Tibial nerve (tissue), 4 donors: ENCODE measurements around the gene AURKAIP1. TPM values are rescaled to one million over a fixed set of nuclear protein-coding genes. Genes with fewer than 3 reads are reported as not detected.

ENCODE experiments used
- DNase-seq, 2 donors: peaks; one replicate each; pipeline ENCODE4 v3.0.0-alpha.2; 2019; ENCODE audit warnings: low spot score in 2 of 2
- H3K27ac ChIP-seq, 4 donors: fragments of 200-600 bp; sonication (generic) in 3 of 4; one replicate each; pipeline ENCODE4 v1.5.1; 2017 to 2019; ENCODE audit warnings: mild to moderate bottlenecking in 1 of 4
- H3K27me3 ChIP-seq, 2 donors: fragments of 200-600 bp; sonication (generic) in 1 of 2; one replicate each; pipeline versions ENCODE4 v1.5.1 to v1.6.0; 2017 to 2019
- H3K36me3 ChIP-seq, 3 donors: fragments of 200-600 bp; sonication (generic); one replicate each; pipeline ENCODE4 v1.5.1; 2018 to 2019
- H3K4me1 ChIP-seq, 4 donors: fragments of 200-600 bp; sonication (generic) in 3 of 4; one replicate each; pipeline ENCODE4 v1.5.1; 2017 to 2019
- H3K4me3 ChIP-seq, 4 donors: fragments of 200-600 bp; sonication (generic) in 3 of 4; one replicate each; pipeline ENCODE4 v1.5.1; 2017 to 2019; ENCODE audit warnings: mild to moderate bottlenecking in 1 of 4, moderate library complexity in 1 of 4
- H3K9me3 ChIP-seq, 4 donors: fragments of 200-600 bp; sonication (generic) in 3 of 4; one replicate each; pipeline ENCODE4 v1.5.1; 2017 to 2019
- EP300 ChIP-seq, 2 donors: sonication (generic); formaldehyde crosslinking; IDR thresholded peaks; one replicate each; pipeline ENCODE4 v1.6.1; 2017; ENCODE audit warnings: antibody characterized with exemption in 2 of 2, mild to moderate bottlenecking in 1 of 2
- POLR2A ChIP-seq, 2 donors: fragments of 450-650 bp; IDR thresholded peaks; one replicate each; pipeline ENCODE4 v1.6.1; 2017; ENCODE audit warnings: antibody characterized with exemption in 2 of 2, mild to moderate bottlenecking in 2 of 2, moderate library complexity in 2 of 2
- WGBS, 2 donors: methylation state at CpG; one replicate each; pipeline ENCODE4 v1.1.5; 2018; 5-methylcytosine and 5-hydroxymethylcytosine counted together
- total RNA-seq, 4 donors: library from RNA; depleted of rRNA; stranded (reverse); fragments of >200 nt; gene quantifications; one replicate each; pipeline ENCODE4 v1.1.0, GENCODE V29; 2016
- TF ChIP-seq, protein P1 (sequence below), 5 experiments: fragments of 200-600 bp in 3 of 5; fragments of 450-650 bp in 2 of 5; sonication (generic) in 3 of 5; IDR thresholded peaks; one replicate each; pipeline ENCODE4 v1.5.1; 2016 to 2019; ENCODE audit warnings: antibody characterized with exemption in 5 of 5, mild to moderate bottlenecking in 3 of 5, moderate library complexity in 2 of 5

Gene AURKAIP1
- total RNA-seq, 4 donors from 2014 or later: 63.9 to 128 (median 105) TPM

- 59 to 67% methylated on average over 6 to 10 of the region's 10 CpGs for WGBS, 2 donors
- H3K27ac ChIP-seq: peak overlapping the region; percentile 20 to 91 (median 82)
Measured at GRCh38 chr1:1347026-1347595, 27.9 kb downstream of the AURKAIP1 start.

GRCh38 chr1:1346501-1346890, 28.5 kb downstream of the AURKAIP1 start:
- Histone ChIP-seq H3K9me3 (no peaks in the 10 kb centered on the region), H3K36me3 (peaks cover 0 to 8% (median 0%) of the 10 kb centered on the region in 3 donors), H3K4me3 (peak overlapping the region in 1 of 4 donors; percentile 1), H3K27ac (peak overlapping the region in 3 of 4 donors; percentile 30 to 91 (median 84)), H3K4me1 (peaks cover 0 to 66% (median 47%) of the 10 kb centered on the region in 4 donors), H3K27me3 (no peaks in the 10 kb centered on the region)
- no peak for DNase-seq
- 81 to 94% methylated on average over 6 to 10 of the region's 10 CpGs for WGBS, 2 donors
- TF ChIP-seq POLR2A (IDR thresholded peaks at IDR 0.05) (no peak), EP300 (IDR thresholded peaks at IDR 0.05) (no peak)
- TF ChIP-seq, protein P1, sequence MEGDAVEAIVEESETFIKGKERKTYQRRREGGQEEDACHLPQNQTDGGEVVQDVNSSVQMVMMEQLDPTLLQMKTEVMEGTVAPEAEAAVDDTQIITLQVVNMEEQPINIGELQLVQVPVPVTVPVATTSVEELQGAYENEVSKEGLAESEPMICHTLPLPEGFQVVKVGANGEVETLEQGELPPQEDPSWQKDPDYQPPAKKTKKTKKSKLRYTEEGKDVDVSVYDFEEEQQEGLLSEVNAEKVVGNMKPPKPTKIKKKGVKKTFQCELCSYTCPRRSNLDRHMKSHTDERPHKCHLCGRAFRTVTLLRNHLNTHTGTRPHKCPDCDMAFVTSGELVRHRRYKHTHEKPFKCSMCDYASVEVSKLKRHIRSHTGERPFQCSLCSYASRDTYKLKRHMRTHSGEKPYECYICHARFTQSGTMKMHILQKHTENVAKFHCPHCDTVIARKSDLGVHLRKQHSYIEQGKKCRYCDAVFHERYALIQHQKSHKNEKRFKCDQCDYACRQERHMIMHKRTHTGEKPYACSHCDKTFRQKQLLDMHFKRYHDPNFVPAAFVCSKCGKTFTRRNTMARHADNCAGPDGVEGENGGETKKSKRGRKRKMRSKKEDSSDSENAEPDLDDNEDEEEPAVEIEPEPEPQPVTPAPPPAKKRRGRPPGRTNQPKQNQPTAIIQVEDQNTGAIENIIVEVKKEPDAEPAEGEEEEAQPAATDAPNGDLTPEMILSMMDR (IDR thresholded peaks at IDR 0.05): no peak

More at GRCh38 chr1:1347026-1347595, 27.9 kb downstream of the AURKAIP1 start:
- Histone ChIP-seq H3K4me3 (peak overlapping the region; percentile 69 to 86 (median 76)), H3K4me1 (peaks cover 0 to 73% (median 52%) of the 10 kb centered on the region in 4 donors), H3K9me3 (no peaks in the 10 kb centered on the region), H3K27me3 (no peaks in the 10 kb centered on the region), H3K36me3 (peaks cover 0 to 2% (median 0%) of the 10 kb centered on the region in 3 donors)
- no peak for DNase-seq
- TF ChIP-seq POLR2A (IDR thresholded peaks at IDR 0.05) (no peak), EP300 (IDR thresholded peaks at IDR 0.05) (no peak)
- TF ChIP-seq, protein P1 (IDR thresholded peaks at IDR 0.05): no peak

DNA sequence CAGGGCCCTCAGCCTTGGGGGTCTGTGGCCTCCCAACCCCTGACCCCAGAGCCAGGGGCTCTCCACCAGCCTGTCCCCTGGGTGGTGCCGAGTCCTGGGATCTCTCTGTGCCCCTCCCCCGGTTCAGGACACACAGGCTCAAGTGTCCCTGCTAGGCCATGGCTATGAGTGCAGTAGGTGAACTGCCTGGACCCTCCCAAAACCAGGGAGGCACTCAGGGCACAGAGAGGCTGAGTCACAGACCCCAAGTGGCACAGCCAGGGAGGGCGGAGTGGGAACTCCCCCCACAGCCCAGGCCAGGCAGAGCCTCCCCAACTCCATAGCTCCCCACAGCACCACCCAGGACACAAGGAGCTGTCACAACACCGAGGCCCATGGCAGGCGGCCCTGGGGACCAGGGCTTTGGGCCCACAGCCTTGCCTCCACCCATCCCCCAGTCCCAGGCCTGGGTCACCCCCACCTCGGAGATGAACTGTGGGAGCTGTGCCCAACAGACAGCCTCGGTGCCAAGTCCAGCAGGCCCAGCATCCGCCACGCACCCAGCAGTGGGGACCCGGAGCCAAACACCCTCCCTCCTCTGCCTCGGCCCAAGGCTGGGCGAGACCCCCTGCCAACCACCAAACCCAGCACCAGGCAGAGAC, 29.0 kb downstream of the AURKAIP1 start:
- peaks cover 0 to 13% (median 0%) of the 10 kb centered on the region in 3 donors for H3K36me3 ChIP-seq
- H3K9me3 ChIP-seq: no peaks in the 10 kb centered on the region
- no peaks in the 10 kb centered on the region for H3K27me3 ChIP-seq
- no peak for DNase-seq
- peak overlapping the region in 1 of 4 donors; percentile 19 for H3K4me3 ChIP-seq
- H3K4me1 ChIP-seq: peaks cover 0 to 63% (median 45%) of the 10 kb centered on the region in 4 donors
- 52 to 68% methylated on average over 6 to 9 of the region's 12 CpGs for WGBS, 2 donors
- peak overlapping the region in 3 of 4 donors; percentile 60 to 91 (median 76) for H3K27ac ChIP-seq
- TF ChIP-seq, protein P1 (IDR thresholded peaks at IDR 0.05): no peak
- TF ChIP-seq EP300 (IDR thresholded peaks at IDR 0.05) (no peak), POLR2A (IDR thresholded peaks at IDR 0.05) (no peak)

DNA sequence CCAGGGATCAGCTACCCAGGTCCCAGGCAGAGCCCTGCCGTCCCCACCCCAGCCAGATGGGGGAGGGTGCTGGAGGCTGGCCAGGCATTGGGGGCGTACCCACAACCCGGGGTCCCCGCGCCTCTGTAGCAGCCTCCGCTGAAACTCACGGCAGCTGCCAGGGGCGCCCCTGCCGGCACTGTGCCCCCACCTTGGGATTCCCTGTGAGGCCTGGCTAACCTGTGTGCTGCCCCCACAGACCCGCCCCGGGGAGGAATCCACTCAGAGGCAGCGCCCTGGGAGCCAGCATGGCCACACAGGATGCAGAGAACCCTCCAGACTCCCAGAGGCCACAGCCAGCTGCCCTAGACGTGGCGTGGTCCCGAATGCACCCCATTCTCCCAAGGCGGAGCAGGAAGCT, 29.6 kb downstream of the AURKAIP1 start:
- peak overlapping the region in 1 of 4 donors; percentile 19 for H3K4me3 ChIP-seq
- peaks cover 0 to 19% (median 0%) of the 10 kb centered on the region in 3 donors for H3K36me3 ChIP-seq
- peak overlapping the region in 3 of 4 donors; percentile 60 to 91 (median 72) for H3K27ac ChIP-seq

More for the DNA sequence above, 29.6 kb downstream of the AURKAIP1 start:
- Histone ChIP-seq H3K4me1 (peaks cover 0 to 63% (median 45%) of the 10 kb centered on the region in 4 donors), H3K27me3 (no peaks in the 10 kb centered on the region), H3K9me3 (no peaks in the 10 kb centered on the region)
- WGBS, 2 donors: 27 to 42% methylated on average over 8 to 13 of the region's 16 CpGs
- DNase-seq: no peak
- TF ChIP-seq POLR2A (IDR thresholded peaks at IDR 0.05) (no peak), EP300 (IDR thresholded peaks at IDR 0.05) (no peak)
- TF ChIP-seq, protein P1 (IDR thresholded peaks at IDR 0.05): no peak
